NT2/D1 (cell line): ENCODE data around the gene PDCD1.

Experiments
- YY1 ChIP-seq: IDR thresholded peaks from 2 replicates; pipeline ENCODE4 v1.6.1; 2011; ENCODE audit not compliant: insufficient read length, insufficient read depth
- ZNF274 ChIP-seq: IDR thresholded peaks from 2 replicates; pipeline ENCODE4 v1.6.1; 2011; ENCODE audit warnings: mild to moderate bottlenecking, low read depth, low read length

GRCh38 chr2:241850544-241851324, 8.0 kb downstream of the PDCD1 start:
- no peak for TF ChIP-seq YY1
- no peak for TF ChIP-seq ZNF274
